HCT116 (cell line): Measurements from ENCODE around the gene ZFR.

Source experiments
- CTCF ChIP-seq, 3 experiments: fragments of 200-600 bp in 1 of 3; sonication (generic) in 1 of 3; IDR thresholded peaks in 2 of 3; conservative IDR thresholded peaks in 1 of 3; 2 replicates each; pipeline ENCODE4 v1.5.1; 2012 to 2017; ENCODE audit warnings: low read depth in 2 of 3, low read length in 2 of 3, antibody characterized with exemption in 1 of 3, borderline replicate concordance in 1 of 3, control low read depth in 1 of 3, mild to moderate bottlenecking in 1 of 3, mixed read lengths in 1 of 3, mixed run types in 1 of 3, moderate library complexity in 1 of 3; ENCODE audit not compliant: insufficient read depth in 1 of 3
- POLR2A ChIP-seq: IDR thresholded peaks from 2 replicates; pipeline ENCODE4 v1.7.0; 2011; ENCODE audit warnings: borderline replicate concordance; ENCODE audit not compliant: insufficient read depth, insufficient read length; ENCODE audit errors: extremely low read depth
- POLR2AphosphoS5 ChIP-seq: IDR thresholded peaks from 2 replicates; pipeline ENCODE4 v1.6.1; 2011; ENCODE audit warnings: mild to moderate bottlenecking, low read depth, low read length, moderate library complexity
- ZBTB33 ChIP-seq: IDR thresholded peaks from 2 replicates; pipeline ENCODE4 v1.6.1; 2011; ENCODE audit warnings: mild to moderate bottlenecking, low read length, moderate library complexity; ENCODE audit not compliant: insufficient replicate concordance; ENCODE audit errors: extremely low read depth

GRCh38 chr5:32343058-32343672 lies 101.4 kb downstream of the ZFR start:
- no peak for TF ChIP-seq ZBTB33
- TF ChIP-seq POLR2AphosphoS5 = no peak
- no peak for TF ChIP-seq CTCF (IDR thresholded peaks at IDR 0.05 in 2 of 3, conservative IDR thresholded peaks at IDR 0.05 in 1 of 3; ENCODE audit: borderline replicate concordance in 1 of 3, insufficient read depth in 1 of 3, low read depth in 2 of 3, low read length in 2 of 3)
- TF ChIP-seq POLR2A = no peak
